Measurements from ENCODE around the gene ANKRD10. TPM values are rescaled to one million over a fixed set of nuclear protein-coding genes. Genes with fewer than 3 reads are reported as not detected.

ANKRD10 gene
- total RNA-seq, 1 donor from 2014 or later, result 112 TPM

- Mint-ChIP-seq H3K36me3 (ENCODE audit: low read depth) (no peaks in the 10 kb centered on the region), H3K9me3 (ENCODE audit: low read depth) (no peaks in the 10 kb centered on the region), H3K4me3 (ENCODE audit: unreplicated experiment) (no peak overlapping the region), H3K4me1 (ENCODE audit: low read depth) (peaks cover 39% of the 10 kb centered on the region), H3K27ac (ENCODE audit: unreplicated experiment) (no peak overlapping the region), H3K27me3 (ENCODE audit: low read depth) (no peaks in the 10 kb centered on the region)
- no peak for DNase-seq (ENCODE audit: low spot score)
- TF ChIP-seq CTCF (IDR thresholded peaks at IDR 0.05), result no peak
Measured at GRCh38 chr13:110873639-110874507, 41.0 kb downstream of the ANKRD10 start.

GRCh38 chr13:110872768-110873638 is 41.9 kb downstream of the ANKRD10 start:
- Mint-ChIP-seq H3K9me3 (ENCODE audit: low read depth) (no peaks in the 10 kb centered on the region), H3K36me3 (ENCODE audit: low read depth) (no peaks in the 10 kb centered on the region), H3K27ac (ENCODE audit: unreplicated experiment) (peak overlapping the region; percentile 58), H3K4me3 (ENCODE audit: unreplicated experiment) (no peak overlapping the region), H3K27me3 (ENCODE audit: low read depth) (no peaks in the 10 kb centered on the region), H3K4me1 (ENCODE audit: low read depth) (peaks cover 39% of the 10 kb centered on the region)
- no peak for TF ChIP-seq CTCF (IDR thresholded peaks at IDR 0.05)
- no peak for DNase-seq (ENCODE audit: low spot score)

GRCh38 chr13:110872034-110872767 is 42.7 kb downstream of the ANKRD10 start:
- no peak for DNase-seq (ENCODE audit: low spot score)
- Mint-ChIP-seq H3K36me3 (ENCODE audit: low read depth) (no peaks in the 10 kb centered on the region), H3K4me3 (ENCODE audit: unreplicated experiment) (no peak overlapping the region), H3K4me1 (ENCODE audit: low read depth) (peaks cover 42% of the 10 kb centered on the region), H3K9me3 (ENCODE audit: low read depth) (no peaks in the 10 kb centered on the region), H3K27me3 (ENCODE audit: low read depth) (no peaks in the 10 kb centered on the region), H3K27ac (ENCODE audit: unreplicated experiment) (peak overlapping the region; percentile 99)
- TF ChIP-seq CTCF (IDR thresholded peaks at IDR 0.05), result no peak

- H3K27me3 Mint-ChIP-seq (ENCODE audit: low read depth), result no peaks in the 10 kb centered on the region
- H3K4me1 Mint-ChIP-seq (ENCODE audit: low read depth), result peaks cover 44% of the 10 kb centered on the region
- no peaks in the 10 kb centered on the region for H3K9me3 Mint-ChIP-seq (ENCODE audit: low read depth)
- peak; percentile 56 for TF ChIP-seq CTCF (IDR thresholded peaks at IDR 0.05)
- DNase-seq (ENCODE audit: low spot score), result peak; percentile 93
- peak overlapping the region; percentile 99 for H3K27ac Mint-ChIP-seq (ENCODE audit: unreplicated experiment)
- H3K4me3 Mint-ChIP-seq (ENCODE audit: unreplicated experiment), result peak overlapping the region; percentile 77
- H3K36me3 Mint-ChIP-seq (ENCODE audit: low read depth), result no peaks in the 10 kb centered on the region
Measured at GRCh38 chr13:110869805-110870706, 44.8 kb downstream of the ANKRD10 start.

Data from chondrocyte (in vitro differentiated cells).